Measurements from ENCODE around the gene RGS7.

GRCh38 chr1:240737766-240738265 is 619.2 kb downstream of the RGS7 start:
- TF ChIP-seq CTCF (IDR thresholded peaks at IDR 0.05; ENCODE audit: low read depth, low read length) (no peak), MYC (IDR thresholded peaks at IDR 0.05; ENCODE audit: low read depth, low read length) (no peak)
